WTC11 (cell line): ENCODE results near the gene IGFBP1.

Source experiments
- FOXK1 ChIP-seq: sonication (generic); formaldehyde crosslinking; IDR thresholded peaks from 2 replicates; pipeline ENCODE4 v1.8.0; 2022; ENCODE audit warnings: mild to moderate bottlenecking, moderate library complexity, missing genetic modification reagents
- MXD4 ChIP-seq: fragments of 250-450 bp; sonication (Bioruptor Pico); IDR thresholded peaks from 2 replicates; pipeline ENCODE4 v1.8.0; 2021; ENCODE audit warnings: mild to moderate bottlenecking, moderate library complexity, borderline replicate concordance
- TEAD1 ChIP-seq: sonication (generic); formaldehyde crosslinking; IDR thresholded peaks from 2 replicates; pipeline ENCODE4 v1.8.0; 2022; ENCODE audit warnings: mild to moderate bottlenecking, missing genetic modification reagents
- TF ChIP-seq, protein P1 (sequence below): fragments of 200-600 bp; IDR thresholded peaks from 2 replicates; pipeline ENCODE4 v1.8.0; 2022; ENCODE audit warnings: antibody characterized with exemption
- TF ChIP-seq, protein P2 (sequence below): sonication (generic); formaldehyde crosslinking; IDR thresholded peaks from 2 replicates; pipeline ENCODE4 v1.8.1; 2023; ENCODE audit warnings: mild to moderate bottlenecking, missing genetic modification reagents, moderate library complexity
- TF ChIP-seq, protein P3 (sequence below): sonication (generic); formaldehyde crosslinking; IDR thresholded peaks from 2 replicates; pipeline ENCODE4 v1.8.1; 2023; ENCODE audit warnings: mild to moderate bottlenecking, missing genetic modification reagents
- TF ChIP-seq, protein P4 (sequence below): sonication (generic); formaldehyde crosslinking; conservative IDR thresholded peaks from 2 replicates; pipeline ENCODE4 v1.8.1; 2022; ENCODE audit warnings: mild to moderate bottlenecking, missing genetic modification reagents

DNA sequence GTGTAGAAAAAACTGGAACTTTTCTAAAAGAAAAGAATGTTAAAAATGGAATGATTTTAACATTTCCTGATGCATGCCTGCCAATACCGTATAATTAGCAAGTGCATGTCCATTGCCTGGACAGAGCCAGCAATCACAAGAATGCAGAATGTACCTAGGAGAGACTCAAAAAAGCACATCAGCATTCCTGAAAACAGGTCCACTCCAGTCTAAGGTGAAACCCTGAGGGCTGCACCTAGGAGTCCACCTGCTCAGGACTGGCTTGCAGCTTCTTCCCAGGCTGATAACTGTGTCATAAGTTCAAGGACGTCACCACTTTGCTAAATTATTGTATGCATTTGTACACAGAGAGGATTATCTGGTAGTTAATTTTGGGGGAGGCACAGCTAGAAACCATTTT lies 20.8 kb upstream of the IGFBP1 start:
- TF ChIP-seq, protein P1, sequence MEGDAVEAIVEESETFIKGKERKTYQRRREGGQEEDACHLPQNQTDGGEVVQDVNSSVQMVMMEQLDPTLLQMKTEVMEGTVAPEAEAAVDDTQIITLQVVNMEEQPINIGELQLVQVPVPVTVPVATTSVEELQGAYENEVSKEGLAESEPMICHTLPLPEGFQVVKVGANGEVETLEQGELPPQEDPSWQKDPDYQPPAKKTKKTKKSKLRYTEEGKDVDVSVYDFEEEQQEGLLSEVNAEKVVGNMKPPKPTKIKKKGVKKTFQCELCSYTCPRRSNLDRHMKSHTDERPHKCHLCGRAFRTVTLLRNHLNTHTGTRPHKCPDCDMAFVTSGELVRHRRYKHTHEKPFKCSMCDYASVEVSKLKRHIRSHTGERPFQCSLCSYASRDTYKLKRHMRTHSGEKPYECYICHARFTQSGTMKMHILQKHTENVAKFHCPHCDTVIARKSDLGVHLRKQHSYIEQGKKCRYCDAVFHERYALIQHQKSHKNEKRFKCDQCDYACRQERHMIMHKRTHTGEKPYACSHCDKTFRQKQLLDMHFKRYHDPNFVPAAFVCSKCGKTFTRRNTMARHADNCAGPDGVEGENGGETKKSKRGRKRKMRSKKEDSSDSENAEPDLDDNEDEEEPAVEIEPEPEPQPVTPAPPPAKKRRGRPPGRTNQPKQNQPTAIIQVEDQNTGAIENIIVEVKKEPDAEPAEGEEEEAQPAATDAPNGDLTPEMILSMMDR = no peak
- TF ChIP-seq, protein P2, sequence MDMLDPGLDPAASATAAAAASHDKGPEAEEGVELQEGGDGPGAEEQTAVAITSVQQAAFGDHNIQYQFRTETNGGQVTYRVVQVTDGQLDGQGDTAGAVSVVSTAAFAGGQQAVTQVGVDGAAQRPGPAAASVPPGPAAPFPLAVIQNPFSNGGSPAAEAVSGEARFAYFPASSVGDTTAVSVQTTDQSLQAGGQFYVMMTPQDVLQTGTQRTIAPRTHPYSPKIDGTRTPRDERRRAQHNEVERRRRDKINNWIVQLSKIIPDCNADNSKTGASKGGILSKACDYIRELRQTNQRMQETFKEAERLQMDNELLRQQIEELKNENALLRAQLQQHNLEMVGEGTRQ (CRISPR knock-in tag) = no peak
- no peak for TF ChIP-seq TEAD1 (CRISPR knock-in tag)
- TF ChIP-seq, protein P3, sequence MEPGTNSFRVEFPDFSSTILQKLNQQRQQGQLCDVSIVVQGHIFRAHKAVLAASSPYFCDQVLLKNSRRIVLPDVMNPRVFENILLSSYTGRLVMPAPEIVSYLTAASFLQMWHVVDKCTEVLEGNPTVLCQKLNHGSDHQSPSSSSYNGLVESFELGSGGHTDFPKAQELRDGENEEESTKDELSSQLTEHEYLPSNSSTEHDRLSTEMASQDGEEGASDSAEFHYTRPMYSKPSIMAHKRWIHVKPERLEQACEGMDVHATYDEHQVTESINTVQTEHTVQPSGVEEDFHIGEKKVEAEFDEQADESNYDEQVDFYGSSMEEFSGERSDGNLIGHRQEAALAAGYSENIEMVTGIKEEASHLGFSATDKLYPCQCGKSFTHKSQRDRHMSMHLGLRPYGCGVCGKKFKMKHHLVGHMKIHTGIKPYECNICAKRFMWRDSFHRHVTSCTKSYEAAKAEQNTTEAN (CRISPR knock-in tag) = no peak
- TF ChIP-seq MXD4 (CRISPR knock-in tag) = no peak
- TF ChIP-seq FOXK1 (CRISPR knock-in tag) = no peak
- TF ChIP-seq, protein P4, sequence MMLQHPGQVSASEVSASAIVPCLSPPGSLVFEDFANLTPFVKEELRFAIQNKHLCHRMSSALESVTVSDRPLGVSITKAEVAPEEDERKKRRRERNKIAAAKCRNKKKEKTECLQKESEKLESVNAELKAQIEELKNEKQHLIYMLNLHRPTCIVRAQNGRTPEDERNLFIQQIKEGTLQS (CRISPR knock-in tag) = no peak
